ENCODE data around the gene CDC42BPB. TPM values are rescaled to one million over a fixed set of nuclear protein-coding genes. Genes with fewer than 3 reads are reported as not detected.

CDC42BPB gene
- total RNA-seq, 1 donor, result 14.1 TPM

DNA sequence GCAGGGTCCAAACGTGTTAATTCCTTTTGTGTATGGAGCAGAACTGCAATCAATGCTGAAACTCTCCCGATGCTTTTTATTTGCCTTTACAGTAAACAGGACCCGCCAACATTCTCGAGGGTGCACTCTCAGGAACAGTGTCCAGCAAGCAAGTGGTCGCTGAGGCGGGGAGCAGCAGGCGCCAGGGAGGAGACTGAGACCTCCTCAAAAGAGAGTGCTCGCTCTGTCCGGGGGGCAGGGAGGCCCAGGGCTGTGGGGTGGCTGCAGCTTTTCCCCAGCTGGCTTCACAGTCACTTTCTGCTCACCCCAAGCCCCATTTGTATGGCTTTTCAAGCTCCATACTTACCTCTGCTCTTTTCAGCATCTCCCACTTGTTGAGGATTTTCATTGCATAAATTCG, 49.2 kb downstream of the CDC42BPB start:
- H3K27me3 ChIP-seq (ENCODE audit: insufficient read depth, low read length), result no peaks in the 10 kb centered on the region
- no peaks in the 10 kb centered on the region for H3K4me1 ChIP-seq (ENCODE audit: insufficient read depth, low read length)
- H3K9me3 ChIP-seq (ENCODE audit: low read depth, low read length), result no peaks in the 10 kb centered on the region
- H3K4me3 ChIP-seq (ENCODE audit: low read length), result no peak overlapping the region

DNA sequence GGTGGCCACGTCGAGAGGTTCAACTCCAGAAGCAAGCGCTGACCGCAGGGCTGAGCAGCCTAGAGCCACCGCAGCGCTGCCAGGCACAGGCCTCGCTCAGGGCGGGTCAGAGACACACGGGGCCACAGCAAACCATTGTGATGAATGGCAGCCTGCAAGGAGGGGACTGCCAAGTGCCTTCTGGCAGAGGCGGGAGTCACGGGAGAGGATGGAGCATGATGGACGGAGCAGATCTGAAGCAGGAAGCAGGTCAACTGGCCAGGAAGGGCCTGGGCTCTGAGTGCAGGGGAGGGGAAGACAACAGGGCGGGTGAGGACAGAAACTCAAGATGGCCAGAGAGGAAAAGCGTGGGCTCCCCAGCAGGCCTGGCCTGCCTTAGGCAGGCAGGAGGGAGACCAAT, 49.8 kb downstream of the CDC42BPB start:
- Histone ChIP-seq H3K27me3 (ENCODE audit: insufficient read depth, low read length) (no peaks in the 10 kb centered on the region), H3K9me3 (ENCODE audit: low read depth, low read length) (no peaks in the 10 kb centered on the region), H3K4me1 (ENCODE audit: insufficient read depth, low read length) (no peaks in the 10 kb centered on the region), H3K4me3 (ENCODE audit: low read length) (no peak overlapping the region)

DNA sequence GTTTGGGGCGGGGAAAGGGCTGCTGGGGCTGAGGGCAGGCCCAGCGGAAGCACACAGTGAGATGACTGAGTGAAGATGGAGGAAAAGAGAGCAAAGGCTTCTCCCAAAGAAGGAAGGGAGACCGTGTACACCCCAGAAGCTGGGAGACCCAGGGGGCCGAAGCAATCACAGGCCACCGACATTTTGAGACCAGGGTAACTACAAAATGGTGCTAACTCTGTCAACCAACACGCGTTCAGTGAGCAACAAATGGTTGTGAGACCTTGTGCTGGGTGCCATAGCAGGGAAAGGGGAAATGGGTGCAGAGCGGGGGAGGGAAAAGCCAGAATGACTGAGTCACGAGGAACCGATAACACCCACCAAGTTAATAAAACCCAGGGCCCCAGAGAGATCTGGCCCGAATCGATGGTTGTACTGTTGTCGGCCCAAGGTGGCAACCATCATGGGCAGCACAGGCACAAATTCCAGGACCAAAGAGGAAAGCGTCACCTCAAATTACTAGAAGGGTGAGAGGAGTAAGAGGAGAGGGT, 50.3 kb downstream of the CDC42BPB start:
- H3K9me3 ChIP-seq (ENCODE audit: low read depth, low read length), result no peaks in the 10 kb centered on the region
- no peaks in the 10 kb centered on the region for H3K4me1 ChIP-seq (ENCODE audit: insufficient read depth, low read length)
- H3K4me3 ChIP-seq (ENCODE audit: low read length), result no peak overlapping the region
- H3K27me3 ChIP-seq (ENCODE audit: insufficient read depth, low read length), result no peaks in the 10 kb centered on the region

DNA sequence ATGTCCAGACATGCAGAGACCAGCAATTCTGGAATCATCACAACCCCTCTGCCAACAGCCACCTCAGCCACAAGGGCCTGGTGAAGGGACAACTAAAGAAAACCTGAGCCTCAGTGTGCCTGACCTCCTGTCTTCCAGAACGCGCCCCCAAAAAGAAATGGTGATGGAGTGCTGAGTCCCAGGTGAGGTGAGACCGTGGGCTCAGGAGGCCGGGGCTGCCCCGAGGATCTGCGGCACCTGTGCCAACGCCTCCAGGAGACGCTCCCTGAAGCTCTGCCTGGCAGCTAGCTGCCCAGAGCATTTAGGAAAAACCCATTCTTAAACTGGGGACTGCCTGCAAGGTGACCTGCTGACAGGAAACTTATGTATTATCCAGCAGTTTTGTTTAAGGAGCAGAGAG, 51.2 kb downstream of the CDC42BPB start:
- Histone ChIP-seq H3K4me3 (ENCODE audit: low read length) (no peak overlapping the region), H3K9me3 (ENCODE audit: low read depth, low read length) (no peaks in the 10 kb centered on the region), H3K4me1 (ENCODE audit: insufficient read depth, low read length) (no peaks in the 10 kb centered on the region), H3K27me3 (ENCODE audit: insufficient read depth, low read length) (no peaks in the 10 kb centered on the region)

DNA sequence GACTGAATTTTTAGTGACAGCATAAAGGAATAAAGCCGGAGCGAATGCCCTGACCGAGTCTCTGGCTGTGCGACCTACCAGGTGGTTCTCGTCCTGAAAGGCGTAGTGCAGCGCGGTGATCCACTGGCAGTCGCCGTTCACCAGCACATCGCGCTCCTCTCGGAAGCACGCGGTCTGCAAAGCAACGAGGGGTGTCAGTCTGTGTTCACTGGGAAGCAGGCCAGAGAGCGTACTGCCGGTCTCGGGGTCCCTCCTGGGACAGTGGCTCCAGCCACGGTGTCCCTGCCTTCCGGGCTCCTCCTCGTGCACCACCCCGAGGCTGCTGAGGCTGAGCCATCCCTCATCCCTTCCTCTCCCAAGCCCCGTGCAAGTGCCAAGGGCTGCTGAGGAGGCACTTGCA, 53.5 kb downstream of the CDC42BPB start:
- Histone ChIP-seq H3K9me3 (ENCODE audit: low read depth, low read length) (no peaks in the 10 kb centered on the region), H3K4me3 (ENCODE audit: low read length) (no peak overlapping the region), H3K27me3 (ENCODE audit: insufficient read depth, low read length) (no peaks in the 10 kb centered on the region), H3K4me1 (ENCODE audit: insufficient read depth, low read length) (no peaks in the 10 kb centered on the region)

DNA sequence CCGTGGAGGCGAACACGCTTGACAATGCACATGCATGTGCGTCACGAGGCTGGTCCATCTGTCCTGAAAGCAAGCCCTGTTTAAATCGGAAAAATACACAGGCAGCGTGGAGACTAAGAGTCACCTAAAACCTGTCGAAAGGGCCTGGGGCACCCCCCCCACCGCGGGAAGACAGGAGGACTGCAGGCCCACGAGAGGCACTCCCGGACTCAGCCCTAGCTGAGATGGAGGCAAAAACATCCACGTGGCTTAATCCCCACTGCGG, 54.1 kb downstream of the CDC42BPB start:
- no peak overlapping the region for H3K4me3 ChIP-seq (ENCODE audit: low read length)
- H3K27me3 ChIP-seq (ENCODE audit: insufficient read depth, low read length), result no peaks in the 10 kb centered on the region
- H3K9me3 ChIP-seq (ENCODE audit: low read depth, low read length), result no peaks in the 10 kb centered on the region
- H3K4me1 ChIP-seq (ENCODE audit: insufficient read depth, low read length), result no peaks in the 10 kb centered on the region

DNA sequence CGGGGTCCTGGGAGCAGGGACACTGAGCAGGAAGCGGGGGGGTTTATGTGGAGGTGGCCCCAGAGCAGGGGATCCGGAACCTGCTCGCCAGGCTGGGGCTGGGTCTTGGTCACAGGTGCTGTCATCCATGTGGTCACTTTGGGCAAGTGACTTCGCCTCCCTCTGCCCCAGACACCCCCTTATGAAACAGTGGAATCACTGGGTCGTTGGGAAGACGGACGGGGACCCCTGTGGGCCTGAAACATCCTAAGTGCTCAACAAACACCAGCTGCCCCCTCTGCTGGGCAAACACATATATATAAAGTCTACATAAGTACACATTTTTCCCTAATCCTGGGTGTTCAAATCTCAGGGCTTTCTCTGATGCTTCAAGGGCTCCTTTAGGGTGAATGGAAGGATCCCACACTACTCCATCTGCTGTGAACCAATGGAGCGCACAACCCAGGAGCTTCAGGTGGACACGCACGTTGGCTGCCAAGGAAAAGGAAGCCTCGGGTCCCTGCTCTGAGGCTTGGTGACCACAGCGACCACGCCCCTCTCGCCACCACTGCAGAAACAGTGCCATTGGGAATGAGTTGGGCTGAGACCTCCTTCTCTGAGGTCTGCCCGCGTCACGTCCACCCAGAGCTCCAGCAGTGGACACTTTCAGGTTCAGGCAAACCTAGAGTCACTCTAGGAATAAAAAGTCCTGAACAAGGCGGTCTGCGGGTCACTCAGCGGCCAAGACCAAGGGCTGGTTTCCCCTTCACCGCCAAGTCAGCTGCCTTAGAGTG, 54.6 kb downstream of the CDC42BPB start:
- no peaks in the 10 kb centered on the region for H3K9me3 ChIP-seq (ENCODE audit: low read depth, low read length)
- no peaks in the 10 kb centered on the region for H3K4me1 ChIP-seq (ENCODE audit: insufficient read depth, low read length)
- H3K27me3 ChIP-seq (ENCODE audit: insufficient read depth, low read length), result no peaks in the 10 kb centered on the region
- no peak overlapping the region for H3K4me3 ChIP-seq (ENCODE audit: low read length)

DNA sequence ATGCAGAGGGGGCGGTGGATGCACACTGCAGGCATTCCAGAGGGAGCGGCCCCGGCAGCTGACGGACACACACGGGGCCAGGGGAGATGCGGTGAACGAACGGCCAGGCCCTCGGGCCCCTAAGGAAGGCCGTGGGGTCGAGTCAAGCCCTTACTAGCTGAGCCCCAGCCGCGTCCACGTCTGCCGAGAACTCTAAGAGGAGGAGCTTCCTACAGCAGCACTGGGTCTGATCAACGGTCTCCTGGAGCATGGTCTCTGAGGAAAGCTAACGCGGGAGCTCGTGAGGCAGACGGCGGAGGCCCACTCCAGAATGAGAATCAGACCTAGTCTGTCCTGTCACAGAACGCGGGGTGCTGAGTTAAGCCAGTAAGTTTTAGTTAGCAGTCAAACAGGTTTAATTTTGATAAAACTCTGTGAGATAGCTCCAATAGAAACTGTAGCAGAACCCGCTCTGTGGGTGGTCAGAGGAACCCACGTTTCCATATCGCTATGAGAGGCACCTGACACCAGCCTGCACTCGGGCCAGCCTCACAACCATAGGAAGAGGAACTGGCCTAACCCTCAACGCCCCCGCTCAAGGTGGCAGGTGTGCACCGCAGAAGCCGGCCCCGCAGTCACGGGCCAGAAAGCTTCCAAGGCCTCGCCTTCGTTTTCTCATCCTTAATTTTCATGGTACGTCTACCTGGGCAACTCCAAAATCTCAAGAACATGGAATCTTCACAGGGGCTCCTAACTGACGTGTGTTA, 55.5 kb downstream of the CDC42BPB start:
- no peaks in the 10 kb centered on the region for H3K9me3 ChIP-seq (ENCODE audit: low read depth, low read length)
- no peaks in the 10 kb centered on the region for H3K4me1 ChIP-seq (ENCODE audit: insufficient read depth, low read length)
- H3K4me3 ChIP-seq (ENCODE audit: low read length), result no peak overlapping the region
- H3K27me3 ChIP-seq (ENCODE audit: insufficient read depth, low read length), result no peaks in the 10 kb centered on the region

DNA sequence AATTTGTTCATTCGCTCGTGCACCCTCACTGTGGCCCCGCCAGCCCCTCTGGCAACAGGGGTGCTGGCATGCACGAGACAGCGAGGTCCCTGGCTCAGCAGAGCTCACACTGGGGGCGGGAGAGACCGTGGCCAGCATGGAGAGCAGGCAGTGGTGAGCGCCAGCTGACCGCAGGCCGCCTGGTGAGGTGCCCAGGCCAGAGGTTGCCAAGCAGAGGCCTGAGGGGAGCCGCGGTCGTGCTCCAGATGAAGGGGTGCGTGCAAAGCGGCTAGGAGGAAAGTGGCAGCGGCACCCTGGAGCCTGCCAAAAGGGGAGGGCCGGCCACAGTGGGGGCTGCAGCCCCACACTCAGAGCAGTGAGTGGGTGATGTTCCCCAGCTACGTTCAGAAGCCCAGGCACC, 56.1 kb downstream of the CDC42BPB start:
- no peak overlapping the region for H3K4me3 ChIP-seq (ENCODE audit: low read length)
- no peaks in the 10 kb centered on the region for H3K9me3 ChIP-seq (ENCODE audit: low read depth, low read length)
- H3K4me1 ChIP-seq (ENCODE audit: insufficient read depth, low read length), result no peaks in the 10 kb centered on the region
- no peaks in the 10 kb centered on the region for H3K27me3 ChIP-seq (ENCODE audit: insufficient read depth, low read length)

DNA sequence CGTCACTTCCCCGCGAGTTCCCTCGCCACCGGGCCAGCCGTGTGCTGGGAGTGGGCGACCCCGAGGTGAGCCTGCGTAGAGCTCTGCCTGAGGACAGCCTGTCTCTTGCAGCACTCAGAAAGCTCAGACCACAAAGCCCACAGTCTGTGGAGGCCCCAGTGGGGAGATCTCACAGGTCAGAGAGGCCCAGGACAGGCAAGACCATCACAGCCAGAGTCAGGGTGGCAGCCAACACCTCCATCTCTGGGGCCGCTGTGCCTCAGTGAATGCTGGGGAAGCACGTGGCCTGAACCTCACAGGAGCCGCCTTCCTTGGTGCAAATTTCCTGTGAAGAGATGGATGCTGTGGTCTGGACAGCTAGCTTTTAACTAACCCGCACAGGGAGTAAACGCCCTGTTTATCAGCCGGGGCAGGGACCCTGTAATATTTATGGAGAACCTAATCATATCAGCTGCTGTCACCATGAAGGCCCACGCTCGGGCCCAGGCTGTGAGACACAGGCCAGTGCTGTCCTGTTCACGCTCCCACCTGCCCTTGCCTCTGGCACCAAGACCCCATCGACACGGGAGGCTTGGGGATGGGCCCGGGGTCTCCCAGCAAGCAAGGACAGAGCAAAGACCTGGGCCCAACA, 56.9 kb downstream of the CDC42BPB start:
- H3K27me3 ChIP-seq (ENCODE audit: insufficient read depth, low read length), result no peaks in the 10 kb centered on the region
- no peaks in the 10 kb centered on the region for H3K4me1 ChIP-seq (ENCODE audit: insufficient read depth, low read length)
- H3K9me3 ChIP-seq (ENCODE audit: low read depth, low read length), result no peaks in the 10 kb centered on the region
- no peak overlapping the region for H3K4me3 ChIP-seq (ENCODE audit: low read length)

DNA sequence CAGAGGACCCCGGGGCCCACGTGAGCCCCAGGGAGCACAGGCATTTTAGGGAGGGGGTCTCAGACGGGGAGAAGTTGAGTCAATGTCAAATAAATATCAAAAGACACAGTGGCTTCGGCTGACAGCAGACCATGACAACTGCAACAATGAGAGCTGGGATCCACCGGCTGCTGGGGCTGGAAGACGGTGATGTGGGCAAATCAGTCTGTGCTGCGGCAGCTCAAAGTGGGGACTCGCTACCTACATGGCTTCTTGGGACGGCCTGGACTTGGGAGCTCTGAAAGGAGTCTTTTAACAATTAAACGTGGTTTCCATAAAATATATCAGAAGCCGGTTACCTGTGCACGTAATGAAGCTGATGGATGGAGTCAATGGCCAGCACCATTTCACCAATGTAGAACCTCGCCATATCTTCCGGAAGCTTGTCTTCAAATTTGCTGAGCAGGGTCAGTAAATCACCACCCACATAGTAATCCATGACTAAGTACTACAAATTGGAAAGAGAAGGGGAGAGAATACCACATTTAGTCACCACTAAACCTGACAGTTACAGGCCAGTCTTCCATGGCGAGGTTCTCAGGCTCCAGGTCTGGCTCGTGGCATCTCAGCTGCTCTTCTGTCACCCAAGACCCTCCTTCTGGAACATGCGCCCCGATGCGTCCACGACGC, 58.0 kb downstream of the CDC42BPB start:
- no peaks in the 10 kb centered on the region for H3K4me1 ChIP-seq (ENCODE audit: insufficient read depth, low read length)
- H3K4me3 ChIP-seq (ENCODE audit: low read length), result no peak overlapping the region
- no peaks in the 10 kb centered on the region for H3K9me3 ChIP-seq (ENCODE audit: low read depth, low read length)
- no peaks in the 10 kb centered on the region for H3K27me3 ChIP-seq (ENCODE audit: insufficient read depth, low read length)

DNA sequence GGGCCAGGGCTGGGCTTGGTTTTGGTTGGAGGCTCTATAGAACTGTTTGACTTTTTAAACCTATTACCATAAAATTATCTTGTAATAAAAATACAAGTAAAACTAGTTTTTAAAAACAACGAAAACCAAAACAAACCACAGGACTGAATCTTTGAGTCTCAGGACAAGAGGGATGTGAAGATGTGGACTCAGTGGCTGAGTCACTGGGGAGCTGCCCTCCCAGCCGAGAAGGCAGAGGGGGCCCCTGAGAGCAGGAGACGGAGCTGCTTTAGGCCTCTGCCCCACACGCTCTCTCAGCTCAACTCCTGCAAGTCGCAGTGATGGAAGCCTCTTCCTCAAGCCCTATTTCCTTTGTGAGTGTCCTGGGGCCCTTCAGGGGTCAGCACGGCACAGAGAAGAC, 59.0 kb downstream of the CDC42BPB start:
- H3K27me3 ChIP-seq (ENCODE audit: insufficient read depth, low read length), result no peaks in the 10 kb centered on the region
- H3K4me1 ChIP-seq (ENCODE audit: insufficient read depth, low read length), result no peaks in the 10 kb centered on the region
- H3K9me3 ChIP-seq (ENCODE audit: low read depth, low read length), result no peaks in the 10 kb centered on the region
- no peak overlapping the region for H3K4me3 ChIP-seq (ENCODE audit: low read length)

DNA sequence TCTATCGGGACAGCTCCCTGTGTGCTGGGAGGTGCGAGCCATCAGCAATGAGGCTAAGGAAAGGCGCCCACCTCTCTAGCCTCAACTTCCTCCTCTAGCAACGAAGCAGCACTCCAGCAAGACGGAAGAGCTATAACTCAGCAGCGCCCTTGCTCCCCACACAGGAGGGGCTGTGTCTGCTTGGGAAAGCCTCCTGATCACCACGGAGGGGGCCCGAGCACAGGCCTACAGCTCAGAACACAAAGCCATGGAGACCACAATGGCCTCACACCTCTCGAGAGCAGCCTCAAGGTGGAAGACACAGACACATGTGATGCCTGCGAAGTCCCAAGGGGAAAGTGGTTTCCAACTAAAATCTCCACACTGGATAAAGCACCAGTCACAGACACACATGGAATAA, 60.4 kb downstream of the CDC42BPB start:
- Histone ChIP-seq H3K4me1 (ENCODE audit: insufficient read depth, low read length) (no peaks in the 10 kb centered on the region), H3K27me3 (ENCODE audit: insufficient read depth, low read length) (no peaks in the 10 kb centered on the region), H3K4me3 (ENCODE audit: low read length) (no peak overlapping the region), H3K9me3 (ENCODE audit: low read depth, low read length) (no peaks in the 10 kb centered on the region)

DNA sequence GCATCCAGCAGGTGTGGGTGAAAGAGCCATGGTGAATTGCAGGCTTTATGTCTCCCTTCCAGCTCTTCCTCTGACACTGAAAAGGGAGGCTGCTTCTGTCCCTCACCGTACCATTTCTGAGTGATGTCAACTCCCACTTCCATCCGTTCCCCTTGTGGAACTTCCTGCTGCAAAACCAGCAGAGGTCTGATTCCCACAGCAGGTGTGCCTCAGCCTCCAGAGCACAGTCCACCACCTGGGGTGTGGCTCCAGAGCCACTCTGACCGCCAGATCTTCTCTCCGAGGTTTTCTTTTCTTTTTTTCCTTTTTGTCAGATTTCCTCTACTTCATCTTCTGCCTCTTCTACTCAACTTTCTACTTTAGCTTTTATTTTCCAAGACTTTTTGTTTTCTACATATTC, 62.7 kb downstream of the CDC42BPB start:
- Histone ChIP-seq H3K9me3 (ENCODE audit: low read depth, low read length) (no peaks in the 10 kb centered on the region), H3K4me1 (ENCODE audit: insufficient read depth, low read length) (no peaks in the 10 kb centered on the region), H3K4me3 (ENCODE audit: low read length) (no peak overlapping the region), H3K27me3 (ENCODE audit: insufficient read depth, low read length) (no peaks in the 10 kb centered on the region)

DNA sequence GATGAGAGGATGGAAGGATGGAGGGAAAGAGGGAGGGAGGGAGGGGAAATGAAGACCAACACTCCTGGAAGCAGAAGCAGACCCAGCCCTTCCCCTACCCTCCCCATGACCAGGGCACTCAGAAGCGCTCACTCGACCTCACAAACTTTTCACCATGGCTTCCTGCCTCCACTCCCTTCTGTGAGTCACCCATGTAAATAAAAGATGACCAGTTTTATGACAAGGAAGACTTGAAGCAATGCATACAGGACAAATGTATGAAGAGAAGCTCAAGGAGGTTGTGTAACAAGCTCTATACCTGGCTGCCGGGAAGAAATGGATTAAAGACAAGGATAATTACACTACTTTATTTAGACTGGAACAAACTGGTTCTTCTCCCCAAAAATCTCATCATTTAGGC, 63.8 kb downstream of the CDC42BPB start:
- no peak overlapping the region for H3K4me3 ChIP-seq (ENCODE audit: low read length)
- H3K27me3 ChIP-seq (ENCODE audit: insufficient read depth, low read length), result no peaks in the 10 kb centered on the region
- no peaks in the 10 kb centered on the region for H3K4me1 ChIP-seq (ENCODE audit: insufficient read depth, low read length)
- H3K9me3 ChIP-seq (ENCODE audit: low read depth, low read length), result peaks cover 7% of the 10 kb centered on the region

Data from mononuclear cell (primary cell).